ENCODE data around the gene TAGLN.

The TAGLN gene

DNA sequence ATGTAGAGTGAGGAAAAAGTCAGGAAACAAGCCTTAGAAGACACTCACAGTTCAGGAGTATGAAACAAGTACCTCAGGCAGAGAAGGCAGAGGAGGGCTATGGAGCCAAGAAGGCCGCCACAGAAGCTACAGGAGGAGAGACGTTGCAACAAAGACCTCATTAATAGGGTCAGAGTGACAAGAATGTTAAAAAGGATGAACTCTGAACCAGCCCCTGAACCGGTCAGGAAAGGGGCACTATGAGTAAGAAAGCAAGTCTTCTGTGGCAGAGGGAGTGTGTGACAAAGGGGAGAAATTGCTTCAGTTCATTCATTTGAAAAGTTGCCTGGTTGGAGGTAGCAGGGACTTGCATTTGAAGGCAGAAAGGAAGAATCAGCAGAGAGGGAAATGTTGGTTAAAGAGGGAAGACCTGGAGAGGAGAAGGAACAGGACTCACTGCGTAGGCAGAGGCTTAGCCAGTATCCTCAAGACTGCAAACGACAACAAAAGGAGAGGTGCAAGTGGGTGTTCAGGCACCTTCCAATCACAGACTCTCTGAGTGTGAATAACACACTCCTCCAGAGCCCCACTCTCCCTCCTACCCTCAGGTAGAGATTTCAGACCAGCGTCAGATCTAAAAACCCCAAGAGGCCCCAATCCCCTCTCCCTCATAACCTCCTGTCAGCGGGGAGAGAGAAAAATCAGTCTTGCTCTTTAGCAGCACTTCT lies 15.4 kb downstream of the TAGLN start:
- Histone ChIP-seq H3K9me2 (replicated peaks; ENCODE audit: insufficient read depth, low read length) (no peaks in the 10 kb centered on the region), H3K36me3 (replicated peaks; ENCODE audit: insufficient read depth, low read length) (peaks cover 6% of the 10 kb centered on the region; the same call in 1 of the 2 replicates), H3K27me3 (replicated peaks; ENCODE audit: insufficient read depth, low read length) (no peaks in the 10 kb centered on the region), H3K9me3 (replicated peaks; ENCODE audit: insufficient read depth, low read length) (no peaks in the 10 kb centered on the region), H3K9ac (ENCODE audit: low read length) (no peak overlapping the region), H3K79me2 (ENCODE audit: low read length) (no peaks in the 10 kb centered on the region), H4K20me1 (ENCODE audit: insufficient read depth, low read length) (no peaks in the 10 kb centered on the region), H3F3A (ENCODE audit: insufficient read depth, low read length) (no peaks in the 10 kb centered on the region), H3K27ac (ENCODE audit: low read length) (no peak overlapping the region), H2AFZ (ENCODE audit: low read length) (no peak overlapping the region), H3K4me2 (ENCODE audit: low read depth, low read length) (no peak overlapping the region), H3K4me1 (ENCODE audit: low read length) (no peaks in the 10 kb centered on the region), H3K4me3 (ENCODE audit: low read length) (no peak overlapping the region)
- no peak for TF ChIP-seq EZH2 (optimal IDR thresholded peaks at IDR 0.05; ENCODE audit: low read depth, low read length)
- TF ChIP-seq, protein P1, sequence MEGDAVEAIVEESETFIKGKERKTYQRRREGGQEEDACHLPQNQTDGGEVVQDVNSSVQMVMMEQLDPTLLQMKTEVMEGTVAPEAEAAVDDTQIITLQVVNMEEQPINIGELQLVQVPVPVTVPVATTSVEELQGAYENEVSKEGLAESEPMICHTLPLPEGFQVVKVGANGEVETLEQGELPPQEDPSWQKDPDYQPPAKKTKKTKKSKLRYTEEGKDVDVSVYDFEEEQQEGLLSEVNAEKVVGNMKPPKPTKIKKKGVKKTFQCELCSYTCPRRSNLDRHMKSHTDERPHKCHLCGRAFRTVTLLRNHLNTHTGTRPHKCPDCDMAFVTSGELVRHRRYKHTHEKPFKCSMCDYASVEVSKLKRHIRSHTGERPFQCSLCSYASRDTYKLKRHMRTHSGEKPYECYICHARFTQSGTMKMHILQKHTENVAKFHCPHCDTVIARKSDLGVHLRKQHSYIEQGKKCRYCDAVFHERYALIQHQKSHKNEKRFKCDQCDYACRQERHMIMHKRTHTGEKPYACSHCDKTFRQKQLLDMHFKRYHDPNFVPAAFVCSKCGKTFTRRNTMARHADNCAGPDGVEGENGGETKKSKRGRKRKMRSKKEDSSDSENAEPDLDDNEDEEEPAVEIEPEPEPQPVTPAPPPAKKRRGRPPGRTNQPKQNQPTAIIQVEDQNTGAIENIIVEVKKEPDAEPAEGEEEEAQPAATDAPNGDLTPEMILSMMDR (IDR thresholded peaks at IDR 0.05; ENCODE audit: low read length): no peak
- TF ChIP-seq EZH2phosphoT487 (IDR thresholded peaks at IDR 0.05; ENCODE audit: low read length): no peak
- no peak for DNase-seq

DNA sequence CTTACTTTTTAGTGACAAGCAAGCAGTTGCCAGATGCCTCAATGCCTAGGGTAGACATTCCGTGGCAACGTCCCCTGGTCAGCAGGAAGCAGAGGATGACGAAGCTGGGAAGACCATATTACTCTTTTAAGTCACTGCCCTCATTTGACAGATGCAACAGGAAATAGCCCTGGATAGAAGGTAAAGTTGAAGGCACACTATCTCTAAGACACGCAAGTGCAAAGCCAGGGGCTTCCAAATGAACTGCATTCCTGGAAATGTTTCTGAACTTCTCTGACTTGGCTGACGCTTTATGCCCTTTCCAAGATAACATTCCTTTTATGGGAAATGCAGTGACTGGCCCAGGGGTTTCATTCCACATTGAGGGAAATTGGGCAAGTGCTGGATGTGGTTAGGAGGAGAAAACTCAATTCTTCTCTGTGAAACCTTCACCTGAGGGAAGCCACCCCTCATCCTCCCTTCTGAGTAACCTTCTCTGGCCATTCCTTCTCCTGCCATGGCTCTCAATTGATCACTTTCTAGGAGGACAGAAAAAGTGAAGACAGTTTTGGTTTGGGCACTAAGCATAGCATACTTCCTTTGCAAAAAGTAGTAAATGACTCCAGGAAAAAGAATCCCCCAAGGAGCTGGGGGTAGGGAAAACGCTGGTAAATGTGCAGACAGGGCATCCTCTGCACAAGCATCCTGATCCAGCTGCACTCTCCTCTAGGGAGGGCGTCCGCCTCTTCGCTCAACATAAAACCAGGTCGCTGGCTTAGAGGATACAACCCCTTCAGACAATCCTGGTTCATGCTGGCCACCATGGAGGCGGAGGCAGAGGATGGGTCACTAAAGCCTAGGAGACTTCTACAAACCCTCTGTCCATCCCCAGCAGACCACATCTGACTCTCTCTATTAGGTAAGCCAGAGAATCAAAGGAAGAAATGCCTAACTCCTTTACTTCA lies 18.2 kb downstream of the TAGLN start:
- H2AFZ ChIP-seq (ENCODE audit: low read length): no peak overlapping the region
- no peak for DNase-seq
- no peak overlapping the region for H3K27ac ChIP-seq (ENCODE audit: low read length)
- peaks cover 6% of the 10 kb centered on the region; the same call in 1 of the 2 replicates for H3K36me3 ChIP-seq (replicated peaks; ENCODE audit: insufficient read depth, low read length)
- no peaks in the 10 kb centered on the region for H3K79me2 ChIP-seq (ENCODE audit: low read length)
- no peaks in the 10 kb centered on the region for H3K27me3 ChIP-seq (replicated peaks; ENCODE audit: insufficient read depth, low read length)
- H3K4me1 ChIP-seq (ENCODE audit: low read length): no peaks in the 10 kb centered on the region
- H3K9me2 ChIP-seq (replicated peaks; ENCODE audit: insufficient read depth, low read length): no peaks in the 10 kb centered on the region
- no peaks in the 10 kb centered on the region for H3K9me3 ChIP-seq (replicated peaks; ENCODE audit: insufficient read depth, low read length)
- H3K4me2 ChIP-seq (ENCODE audit: low read depth, low read length): no peak overlapping the region
- H3K4me3 ChIP-seq (ENCODE audit: low read length): no peak overlapping the region
- H3K9ac ChIP-seq (ENCODE audit: low read length): no peak overlapping the region
- no peaks in the 10 kb centered on the region for H4K20me1 ChIP-seq (ENCODE audit: insufficient read depth, low read length)
- no peak for TF ChIP-seq EZH2phosphoT487 (IDR thresholded peaks at IDR 0.05; ENCODE audit: low read length)
- no peak for TF ChIP-seq EZH2 (optimal IDR thresholded peaks at IDR 0.05; ENCODE audit: low read depth, low read length)
- TF ChIP-seq, protein P1 (IDR thresholded peaks at IDR 0.05; ENCODE audit: low read length): no peak
- H3F3A ChIP-seq (ENCODE audit: insufficient read depth, low read length): no peaks in the 10 kb centered on the region

DNA sequence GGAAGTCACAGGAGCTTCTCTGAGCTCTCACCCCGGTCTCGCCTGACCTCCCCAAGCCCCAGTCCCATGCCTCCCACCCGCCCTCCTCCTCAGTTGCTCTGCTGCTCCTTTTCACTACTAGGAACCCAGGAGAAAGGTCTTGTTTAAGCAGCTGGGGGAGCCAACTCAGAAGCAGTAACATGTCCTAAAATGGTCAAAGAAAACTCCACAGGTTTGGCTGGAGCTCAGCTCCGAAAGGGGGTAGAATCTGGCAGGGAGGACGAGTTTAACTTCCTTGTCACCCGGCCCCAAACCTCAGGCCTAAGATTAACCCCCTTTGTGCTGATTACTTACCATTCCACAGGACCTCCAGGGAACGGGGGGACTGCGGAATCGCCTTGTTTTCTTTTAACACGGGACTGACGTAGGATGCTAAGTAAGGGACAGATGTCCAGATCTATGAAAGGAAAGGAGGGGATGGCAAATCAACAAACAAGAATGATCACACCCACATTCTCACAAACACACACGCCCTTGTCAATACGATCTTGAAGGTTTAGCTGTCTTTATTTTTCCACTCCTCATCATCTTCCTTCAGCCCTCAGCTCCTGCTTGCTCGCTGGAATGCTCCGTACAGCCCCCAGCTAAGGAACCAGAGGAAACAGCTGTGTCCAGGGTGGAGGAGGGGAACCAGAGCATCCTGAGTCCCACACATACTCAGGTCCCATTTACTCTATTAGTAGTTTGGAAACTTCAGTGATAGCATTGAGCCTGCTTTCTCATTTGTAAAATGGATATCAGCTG lies 19.2 kb downstream of the TAGLN start:
- H3K4me1 ChIP-seq (ENCODE audit: low read length): no peaks in the 10 kb centered on the region
- no peaks in the 10 kb centered on the region for H3K9me3 ChIP-seq (replicated peaks; ENCODE audit: insufficient read depth, low read length)
- no peak for DNase-seq
- H4K20me1 ChIP-seq (ENCODE audit: insufficient read depth, low read length): no peaks in the 10 kb centered on the region
- H3K36me3 ChIP-seq (replicated peaks; ENCODE audit: insufficient read depth, low read length): peaks cover 3% of the 10 kb centered on the region; the same call in 1 of the 2 replicates
- H2AFZ ChIP-seq (ENCODE audit: low read length): no peak overlapping the region
- no peaks in the 10 kb centered on the region for H3K9me2 ChIP-seq (replicated peaks; ENCODE audit: insufficient read depth, low read length)
- H3K4me3 ChIP-seq (ENCODE audit: low read length): no peak overlapping the region
- H3K79me2 ChIP-seq (ENCODE audit: low read length): no peaks in the 10 kb centered on the region
- H3F3A ChIP-seq (ENCODE audit: insufficient read depth, low read length): no peaks in the 10 kb centered on the region
- H3K9ac ChIP-seq (ENCODE audit: low read length): no peak overlapping the region
- H3K4me2 ChIP-seq (ENCODE audit: low read depth, low read length): no peak overlapping the region
- TF ChIP-seq EZH2 (optimal IDR thresholded peaks at IDR 0.05; ENCODE audit: low read depth, low read length): no peak
- TF ChIP-seq EZH2phosphoT487 (IDR thresholded peaks at IDR 0.05; ENCODE audit: low read length): no peak
- TF ChIP-seq, protein P1 (IDR thresholded peaks at IDR 0.05; ENCODE audit: low read length): no peak
- no peaks in the 10 kb centered on the region for H3K27me3 ChIP-seq (replicated peaks; ENCODE audit: insufficient read depth, low read length)
- no peak overlapping the region for H3K27ac ChIP-seq (ENCODE audit: low read length)

Measured in MM.1S (cell line).